HepG2 (cell line): ENCODE measurements around the gene CD4. TPM values are rescaled to one million over a fixed set of nuclear protein-coding genes. Genes with fewer than 3 reads are reported as not detected.
A peak's percentile ranks its signal among the peaks of the same experiment; 100 is the strongest.

Source experiments
- ATF6 ChIP-seq: sonication (generic); formaldehyde crosslinking; conservative IDR thresholded peaks from 2 replicates; pipeline ENCODE4 v1.4.0; 2020; ENCODE audit warnings: missing genetic modification reagents
- CEBPG ChIP-seq: IDR thresholded peaks from 2 replicates; pipeline ENCODE4 v1.6.1; 2016
- E2F5 ChIP-seq: sonication (generic); formaldehyde crosslinking; conservative IDR thresholded peaks from 2 replicates; pipeline ENCODE4 v1.4.0; 2020; ENCODE audit warnings: missing genetic modification reagents
- FOXO1 ChIP-seq: sonication (generic); formaldehyde crosslinking; IDR thresholded peaks from 2 replicates; pipeline ENCODE4 v1.4.0; 2020; ENCODE audit warnings: missing genetic modification reagents
- HNRNPLL ChIP-seq: fragments of 200-400 bp; formaldehyde crosslinking; IDR thresholded peaks from 2 replicates; pipeline ENCODE4 v1.6.1; 2017; ENCODE audit warnings: mild to moderate bottlenecking, low read depth, low read length; ENCODE audit not compliant: poor library complexity, severe bottlenecking
- JUND ChIP-seq: sonication (generic); formaldehyde crosslinking; IDR thresholded peaks from 2 replicates; pipeline ENCODE4 v1.8.0; 2022; ENCODE audit warnings: mild to moderate bottlenecking, missing genetic modification reagents
- MIER2 ChIP-seq: IDR thresholded peaks from 2 replicates; pipeline ENCODE4 v1.6.1; 2016; ENCODE audit warnings: missing biosample characterization, missing genetic modification reagents
- MTF1 ChIP-seq: sonication (generic); formaldehyde crosslinking; IDR thresholded peaks from 2 replicates; pipeline ENCODE4 v1.5.0; 2020; ENCODE audit warnings: missing genetic modification reagents
- MXD1 ChIP-seq: sonication (generic); formaldehyde crosslinking; IDR thresholded peaks from 2 replicates; pipeline ENCODE4 v1.4.0; 2020; ENCODE audit warnings: mild to moderate bottlenecking, missing genetic modification reagents
- NR2F6 ChIP-seq, 2 experiments: IDR thresholded peaks; 2 replicates each; pipeline ENCODE4 v1.6.1; 2016; ENCODE audit warnings: antibody characterized with exemption in 1 of 2, mild to moderate bottlenecking in 1 of 2
- PTBP1 ChIP-seq: fragments of 200-400 bp; formaldehyde crosslinking; IDR thresholded peaks from 2 replicates; pipeline ENCODE4 v1.6.1; 2018; ENCODE audit warnings: low read length, low read depth; ENCODE audit not compliant: poor library complexity, severe bottlenecking
- SALL1 ChIP-seq: sonication (generic); formaldehyde crosslinking; IDR thresholded peaks from 2 replicates; pipeline ENCODE4 v1.8.0; 2022; ENCODE audit warnings: mild to moderate bottlenecking, missing genetic modification reagents
- ZBTB21 ChIP-seq: sonication (generic); formaldehyde crosslinking; IDR thresholded peaks from 2 replicates; pipeline ENCODE4 v1.4.0; 2020; ENCODE audit warnings: missing genetic modification reagents
- ZFP1 ChIP-seq: IDR thresholded peaks from 2 replicates; pipeline ENCODE4 v1.6.1; 2016
- ZMAT5 ChIP-seq: sonication (generic); formaldehyde crosslinking; IDR thresholded peaks from 2 replicates; pipeline ENCODE4 v1.5.0; 2020; ENCODE audit warnings: mild to moderate bottlenecking, low read depth, missing genetic modification reagents, borderline replicate concordance
- ZNF567 ChIP-seq: sonication (generic); formaldehyde crosslinking; IDR thresholded peaks from 2 replicates; pipeline ENCODE4 v1.8.1; 2023; ENCODE audit warnings: mild to moderate bottlenecking, missing genetic modification reagents, borderline replicate concordance
- ZNF580 ChIP-seq: IDR thresholded peaks from 2 replicates; pipeline ENCODE4 v1.6.1; 2016; ENCODE audit warnings: low read depth, borderline replicate concordance
- ZNF605 ChIP-seq: sonication (generic); formaldehyde crosslinking; IDR thresholded peaks from 2 replicates; pipeline ENCODE4 v1.8.0; 2022; ENCODE audit warnings: mild to moderate bottlenecking, missing genetic modification reagents
- ZNF770 ChIP-seq: sonication (generic); formaldehyde crosslinking; IDR thresholded peaks from 2 replicates; pipeline ENCODE4 v1.5.0; 2020; ENCODE audit warnings: mild to moderate bottlenecking, missing genetic modification reagents
- ZNF776 ChIP-seq: sonication (generic); formaldehyde crosslinking; IDR thresholded peaks from 2 replicates; pipeline ENCODE4 v1.4.0; 2020; ENCODE audit warnings: mild to moderate bottlenecking, missing genetic modification reagents
- ZNF850 ChIP-seq: sonication (generic); formaldehyde crosslinking; conservative IDR thresholded peaks from 2 replicates; pipeline ENCODE4 v1.9.0; 2021; ENCODE audit warnings: mild to moderate bottlenecking, missing genetic modification reagents
- ZSCAN29 ChIP-seq: sonication (generic); formaldehyde crosslinking; conservative IDR thresholded peaks from 2 replicates; pipeline ENCODE4 v1.4.0; 2020; ENCODE audit warnings: mild to moderate bottlenecking, missing genetic modification reagents
- ZUFSP ChIP-seq: sonication (generic); formaldehyde crosslinking; IDR thresholded peaks from 2 replicates; pipeline ENCODE4 v1.9.0; 2021; ENCODE audit warnings: missing genetic modification reagents, mild to moderate bottlenecking, borderline replicate concordance
- polyA plus RNA-seq, 8 experiments: library from polyadenylated mRNA; depleted of rRNA in 3 of 8; stranded (reverse) in 7 of 8; unstranded in 1 of 8; fragments of >200 nt; fragmentation: Illumina TruSeq in 4 of 8; extraction: Trizol in 4 of 8; gene quantifications; 2 replicates each; pipeline versions ENCODE4 v1.2.1 to v1.2.3, GENCODE V29; 2011 to 2016; ENCODE audit warnings: low read depth in 4 of 8, missing spikeins in 1 of 8, mixed read lengths in 1 of 8; ENCODE audit not compliant: insufficient read depth in 1 of 8
- total RNA-seq, 5 experiments: library from RNA; depleted of rRNA; stranded (reverse); fragments of >200 nt; fragmentation: Illumina TruSeq; extraction: Trizol; gene quantifications; 2 replicates each; pipeline ENCODE4 v1.2.3, GENCODE V29; 2016; ENCODE audit warnings: low read depth in 1 of 5

Gene CD4
- total and polyA plus RNA-seq, 2 of the 13 experiments (the other 11 are each of a cell fraction or from before 2014, with no cell fraction given): 0.07 to 0.95 TPM

GRCh38 chr12:6766651-6767349, 22.5 kb upstream of the CD4 start (continued):
- TF ChIP-seq E2F5: no peak
- no peak for TF ChIP-seq ZUFSP
- TF ChIP-seq PTBP1: peak; percentile 45
- TF ChIP-seq ZNF850 (CRISPR knock-in tag): no peak
- TF ChIP-seq ATF6 (CRISPR knock-in tag): no peak
- TF ChIP-seq NR2F6 (IDR thresholded peaks at IDR 0.05): no peak
- no peak for TF ChIP-seq NR2F6 (CRISPR knock-in tag; IDR thresholded peaks at IDR 0.05)
- TF ChIP-seq MTF1 (CRISPR knock-in tag): no peak
- no peak for TF ChIP-seq CEBPG
- TF ChIP-seq ZBTB21 (CRISPR knock-in tag): no peak
- TF ChIP-seq ZNF776 (CRISPR knock-in tag): no peak
- no peak for TF ChIP-seq JUND
- no peak for TF ChIP-seq ZNF580 (CRISPR knock-in tag)
- TF ChIP-seq MIER2 (CRISPR knock-in tag): no peak
- TF ChIP-seq ZFP1 (CRISPR knock-in tag): peak; percentile 28; the same call in 1 of the 2 replicates
- 0 out of 2 replicates have a peak, but pooled peaks have one; percentile 19 for TF ChIP-seq ZSCAN29 (CRISPR knock-in tag)
- TF ChIP-seq ZNF770 (CRISPR knock-in tag): no peak
- no peak for TF ChIP-seq ZNF567
- TF ChIP-seq ZNF605: 0 out of 2 replicates have a peak, but pooled peaks have one; percentile 2
- TF ChIP-seq MXD1 (CRISPR knock-in tag): no peak
- no peak for TF ChIP-seq ZMAT5 (CRISPR knock-in tag)
- TF ChIP-seq FOXO1 (CRISPR knock-in tag): no peak
- peak; percentile 55 for TF ChIP-seq SALL1 (CRISPR knock-in tag)
- TF ChIP-seq HNRNPLL: peak; percentile 53
